GM21619 (cell line): ENCODE data around the gene COL6A3.
A peak's percentile ranks its signal among the peaks of the same experiment; 100 is the strongest.
"Not testable (repeated sequence)": the region's sequence is repeated elsewhere in the genome, so short reads cannot be mapped to it uniquely, and the experiment has no call there.

Experiments used
- ATAC-seq: cut with Tn5 transposase; IDR thresholded peaks from one replicate; pipeline ENCODE4 v1.9.1; 2021; ENCODE audit not compliant: unreplicated experiment

Gene COL6A3

DNA sequence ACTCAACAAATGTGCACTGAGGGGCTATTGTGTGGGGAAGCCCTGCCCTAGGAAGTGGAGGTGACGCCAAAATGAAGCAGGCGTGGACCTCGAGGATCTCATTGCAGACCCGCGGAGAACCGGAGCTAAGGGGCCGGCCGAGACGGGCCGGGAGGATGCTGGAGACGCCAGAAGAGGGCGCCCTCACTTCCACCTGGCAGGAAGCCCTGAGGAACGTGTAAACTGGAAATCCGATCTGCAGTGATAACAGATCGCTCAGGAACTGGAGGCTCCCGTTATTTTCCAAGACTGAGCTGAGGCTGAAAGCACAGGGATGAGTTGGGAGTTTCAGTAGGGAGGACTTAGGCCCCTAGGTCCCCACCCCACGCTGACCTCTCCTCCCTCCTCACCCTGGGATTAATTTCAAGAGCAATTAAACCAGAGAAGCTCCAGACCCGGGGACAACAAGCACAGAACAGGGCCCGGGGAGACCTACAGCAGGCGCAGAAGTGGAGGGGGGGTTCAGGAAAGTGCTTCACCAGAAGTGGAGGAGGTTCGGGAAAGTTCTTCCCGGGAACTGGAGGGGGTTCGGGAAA, 7.7 kb upstream of the COL6A3 start:
- ATAC-seq, result peak; percentile 78

DNA sequence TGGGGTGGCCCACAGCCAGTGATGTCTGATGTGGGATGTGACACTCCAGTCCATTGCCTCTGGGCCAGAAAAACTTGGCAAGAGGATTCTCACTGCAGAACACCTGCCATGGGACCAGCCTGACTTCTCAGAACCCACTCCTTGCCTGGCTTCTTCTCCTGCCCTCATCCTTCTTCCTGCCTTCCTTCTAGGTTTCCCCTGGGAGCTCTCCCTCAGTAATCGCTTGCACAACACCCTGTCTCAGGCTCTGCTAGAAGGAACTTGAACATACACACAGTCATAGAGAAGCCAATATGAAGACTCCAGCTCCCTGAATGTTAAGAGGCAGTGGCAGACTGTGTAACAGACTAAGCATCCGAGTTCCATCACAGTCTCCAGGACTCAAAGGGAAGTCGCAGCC, 4.3 kb upstream of the COL6A3 start:
- ATAC-seq, result no peak

DNA sequence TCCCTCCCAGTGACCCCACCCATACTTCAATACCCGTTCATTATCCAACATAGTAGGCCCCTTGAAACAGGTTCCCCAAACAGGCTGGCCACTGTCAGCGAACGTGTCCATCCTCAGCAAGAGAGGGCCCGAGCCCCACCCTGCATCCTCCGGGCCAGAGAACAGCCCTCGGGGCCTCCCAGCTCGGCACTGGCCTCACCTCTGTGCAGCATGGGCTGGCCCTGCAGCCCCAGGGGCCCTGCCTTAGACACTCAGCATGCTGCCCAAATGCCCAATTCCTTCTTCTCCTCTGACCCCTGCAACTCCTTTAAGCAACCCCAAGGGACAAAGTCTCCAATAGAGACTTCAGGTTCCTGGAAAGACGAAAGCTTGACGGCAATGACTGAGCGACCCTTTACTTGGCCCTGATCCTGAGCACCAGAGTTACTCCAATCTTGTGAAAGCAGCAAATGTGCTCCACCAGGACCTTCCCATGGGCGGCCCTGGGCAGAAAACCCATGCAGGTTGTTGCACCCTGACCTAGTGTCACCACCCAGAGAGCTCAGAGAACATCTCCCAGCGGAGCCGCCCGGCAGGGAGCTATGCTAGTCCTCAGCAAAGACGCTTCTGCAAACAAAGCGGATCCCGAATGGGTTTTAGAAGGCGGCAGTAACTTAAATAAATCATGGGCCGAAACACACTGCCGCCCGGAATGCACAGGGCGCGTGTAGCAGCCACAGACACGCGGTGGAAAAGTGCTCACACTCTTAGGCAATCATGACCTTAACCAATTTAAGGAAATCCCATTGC, 782 bp downstream of the COL6A3 start:
- no peak for ATAC-seq

DNA sequence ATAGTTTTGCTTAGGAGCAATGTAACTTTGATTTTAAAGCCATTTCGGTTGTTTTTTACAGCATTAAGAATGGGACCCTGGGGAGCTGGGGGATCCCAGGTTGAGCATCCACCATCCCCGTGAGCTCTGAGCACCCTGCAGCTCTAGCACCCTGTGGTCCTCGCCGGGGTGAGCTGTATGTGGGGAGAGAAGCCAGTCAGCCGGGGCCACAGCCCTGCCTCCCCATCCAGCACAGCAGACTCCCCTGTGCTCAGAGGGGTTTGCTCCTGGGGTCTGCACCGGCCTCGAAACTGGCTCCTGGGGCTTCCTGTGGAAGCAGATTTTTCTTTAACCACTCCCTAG, 1.3 kb downstream of the COL6A3 start:
- no peak for ATAC-seq

DNA sequence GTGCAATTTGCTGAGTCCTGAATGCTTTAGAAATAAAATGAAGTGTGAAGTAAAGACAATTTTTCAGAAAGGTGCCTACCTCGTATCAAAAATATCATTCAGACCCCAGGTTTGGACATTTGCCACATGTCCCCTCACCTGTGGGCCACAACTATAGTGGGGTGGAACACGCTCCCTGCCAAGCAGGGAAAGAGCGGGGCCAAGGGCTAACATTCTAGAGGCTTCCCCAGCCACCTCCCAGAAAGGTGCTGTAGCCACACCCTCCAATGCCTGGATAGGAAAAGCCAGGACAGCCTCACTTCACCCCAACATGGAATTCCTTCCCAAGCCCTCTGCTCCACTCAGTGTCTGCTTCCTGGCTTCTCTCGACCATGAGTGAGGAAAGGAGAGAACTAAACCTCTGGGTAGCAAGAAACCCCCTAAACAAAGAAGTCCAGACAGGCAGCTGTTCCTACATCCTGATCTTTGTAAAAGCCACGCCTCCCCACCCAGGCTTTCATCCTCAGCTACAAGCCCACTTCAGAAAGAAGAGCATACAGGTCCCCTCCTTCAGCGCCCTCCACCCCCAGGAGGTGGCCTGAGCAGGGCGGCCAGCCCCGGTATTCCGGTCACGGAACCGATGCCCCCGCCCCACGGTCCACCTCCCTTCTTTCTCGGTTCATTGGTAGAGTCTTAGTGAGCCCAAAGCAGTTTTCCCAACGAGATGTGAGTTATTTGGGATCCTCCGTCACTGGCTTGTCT, 2.1 kb downstream of the COL6A3 start:
- ATAC-seq, result no peak

DNA sequence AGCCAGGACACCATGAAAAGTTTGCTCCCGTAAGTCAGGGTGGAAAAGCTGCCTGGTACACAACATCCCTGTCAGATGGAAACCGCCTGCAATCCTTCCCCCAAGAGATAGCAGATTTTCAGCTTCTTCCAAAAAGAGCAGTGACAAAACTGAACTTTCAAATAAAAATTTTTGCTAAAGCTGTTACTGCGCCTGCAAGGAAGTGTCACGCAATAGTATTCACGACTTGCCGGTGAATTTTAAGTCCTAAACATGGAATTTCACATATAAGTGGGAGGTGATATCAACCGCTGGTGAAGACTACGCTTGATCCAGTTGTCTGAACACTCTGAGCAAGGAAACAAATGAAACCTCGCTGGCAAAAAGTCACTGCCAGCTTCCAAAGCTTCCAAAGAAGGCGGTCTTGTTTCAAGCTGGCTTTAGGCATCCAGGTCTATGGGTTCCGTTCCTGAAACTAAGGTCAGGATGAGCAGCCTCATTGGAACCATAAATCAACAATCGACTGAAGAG, 2.8 kb downstream of the COL6A3 start:
- no peak for ATAC-seq

DNA sequence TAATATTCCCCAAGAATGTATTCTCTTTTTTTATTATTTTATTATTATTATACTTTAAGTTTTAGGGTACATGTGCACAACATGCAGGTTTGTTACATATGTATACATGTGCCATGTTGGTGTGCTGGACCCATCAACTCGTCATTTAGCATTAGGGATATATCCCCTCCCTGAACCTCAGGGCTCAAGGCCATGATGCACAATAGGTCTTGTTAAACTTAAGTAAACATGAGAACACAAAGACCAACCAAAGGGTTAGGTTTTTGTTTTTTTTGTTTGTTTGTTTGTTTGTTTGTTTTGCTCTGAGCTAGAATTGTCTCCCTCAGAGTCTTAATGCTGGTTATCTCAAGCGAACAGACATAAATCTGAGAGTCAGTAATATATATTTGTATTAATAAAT, 4.7 kb downstream of the COL6A3 start:
- not testable (repeated sequence) for ATAC-seq

DNA sequence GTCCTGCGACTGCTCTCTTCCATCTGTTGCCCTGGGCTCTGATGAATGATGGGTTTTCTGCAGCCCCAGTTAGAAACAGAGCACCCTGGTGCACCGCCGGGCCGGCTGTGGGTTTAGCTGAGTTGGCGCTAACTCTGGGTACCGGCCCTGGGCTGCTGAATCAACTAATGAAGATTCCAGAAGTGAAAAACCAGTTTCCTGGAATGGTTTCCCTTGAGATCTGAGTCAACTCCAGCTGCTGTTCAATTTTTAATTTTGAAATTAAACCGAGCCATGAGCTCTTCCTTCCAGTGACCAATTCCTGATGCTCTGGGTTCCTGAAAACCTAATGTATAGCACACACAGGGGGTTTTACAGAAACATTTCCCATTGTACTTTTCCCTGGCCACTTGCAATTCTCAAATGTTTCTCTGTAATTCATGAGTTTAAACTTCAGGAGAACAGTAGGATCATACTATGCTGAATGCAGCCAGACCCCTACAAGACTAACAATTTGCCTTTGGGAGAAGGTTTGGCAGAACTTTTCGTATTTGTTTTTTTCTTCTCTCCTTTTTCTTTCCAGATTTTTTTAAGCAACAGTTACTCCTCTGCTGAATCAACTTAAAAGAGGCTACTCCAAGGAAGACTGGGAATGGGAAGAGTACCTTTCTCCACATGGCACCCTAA, 5.5 kb downstream of the COL6A3 start:
- ATAC-seq, result no peak

DNA sequence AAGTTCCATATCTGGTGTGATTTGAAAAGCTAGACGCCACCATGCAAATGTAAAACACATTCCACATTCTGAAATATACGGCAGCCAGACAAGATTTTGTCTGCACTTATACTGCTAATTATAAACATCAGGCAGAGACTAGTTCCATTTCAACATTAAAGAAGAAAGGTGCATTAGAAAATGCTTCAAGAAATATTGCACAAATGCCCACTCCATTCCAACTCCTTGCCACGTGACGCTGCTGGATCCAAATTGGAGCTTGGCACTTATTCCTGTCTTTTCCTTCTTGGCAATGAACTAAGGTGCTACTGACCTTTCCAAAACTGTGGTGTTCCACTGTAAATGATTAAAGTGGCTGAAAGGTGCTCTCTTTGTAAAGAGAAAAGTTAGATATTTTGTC, 6.3 kb downstream of the COL6A3 start:
- ATAC-seq, result no peak

DNA sequence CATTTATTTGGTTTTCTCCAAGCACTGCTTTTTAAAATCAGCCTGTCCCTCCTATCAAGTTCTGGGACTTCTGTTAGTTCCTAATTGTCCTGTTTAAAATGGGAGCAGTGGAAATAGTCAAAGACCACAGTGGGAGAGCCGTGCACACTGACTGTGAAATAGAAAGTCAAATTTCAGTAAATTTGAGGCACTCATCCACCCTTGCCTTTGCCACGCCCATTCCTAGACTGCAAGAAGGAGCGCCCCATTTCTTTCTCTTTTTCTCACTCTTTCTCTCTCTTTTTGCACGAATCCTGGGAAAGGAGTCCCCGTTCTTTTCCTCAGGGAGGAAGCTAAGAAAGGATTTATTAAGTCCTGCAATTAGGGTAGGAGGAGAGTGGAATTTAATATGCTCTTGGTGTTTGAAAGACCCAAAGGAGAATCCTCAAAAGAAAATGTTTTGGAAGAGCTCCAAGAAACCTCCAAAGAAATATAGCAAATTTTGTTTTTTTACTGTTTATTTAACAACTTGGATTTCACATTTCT, 7.5 kb downstream of the COL6A3 start:
- ATAC-seq, result no peak

DNA sequence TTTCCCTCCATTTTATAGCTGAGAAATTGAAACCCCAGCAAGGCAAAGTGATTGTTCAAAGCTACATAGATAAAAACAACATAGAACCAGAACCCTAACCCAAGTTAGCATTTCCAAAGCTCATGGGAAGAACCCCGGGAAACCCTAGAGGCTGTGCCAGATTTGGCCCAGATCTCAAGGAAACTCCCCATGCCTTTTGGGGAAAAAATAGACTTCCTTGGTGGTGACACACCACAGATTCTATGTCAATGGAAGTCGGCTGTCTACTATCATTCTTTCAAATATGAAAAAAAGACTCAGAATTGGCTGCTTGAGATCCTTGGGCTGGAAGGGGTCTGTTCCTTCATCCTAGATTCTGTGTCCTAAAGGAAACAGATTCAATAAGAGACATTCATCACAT, 8.4 kb downstream of the COL6A3 start:
- ATAC-seq, result no peak

DNA sequence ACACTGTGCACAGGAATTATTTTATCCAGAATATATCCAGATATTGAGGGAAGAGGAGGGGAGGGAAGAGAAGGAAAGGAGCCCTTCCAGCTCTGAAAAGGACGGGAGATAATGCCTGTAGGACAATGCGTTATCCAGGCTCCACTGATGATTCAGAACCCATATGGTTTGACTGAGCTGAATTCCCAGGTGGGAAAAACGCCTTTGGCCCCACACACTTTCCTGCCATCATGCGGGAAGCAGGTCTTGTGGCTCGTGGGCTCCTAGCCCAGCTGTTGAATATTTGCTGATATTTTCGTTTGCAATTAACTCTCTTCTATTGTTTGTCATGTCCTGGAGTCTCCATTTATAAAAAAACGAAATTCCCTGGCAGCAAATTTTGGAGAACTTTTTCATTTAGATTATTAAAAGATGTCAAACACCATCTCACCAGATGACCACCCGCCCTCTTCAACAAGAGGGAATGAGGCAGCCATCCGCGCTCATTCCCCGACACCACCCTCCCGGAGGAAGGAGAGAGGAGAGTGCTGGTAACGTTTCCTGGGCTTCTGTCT, 8.9 kb downstream of the COL6A3 start:
- no peak for ATAC-seq

DNA sequence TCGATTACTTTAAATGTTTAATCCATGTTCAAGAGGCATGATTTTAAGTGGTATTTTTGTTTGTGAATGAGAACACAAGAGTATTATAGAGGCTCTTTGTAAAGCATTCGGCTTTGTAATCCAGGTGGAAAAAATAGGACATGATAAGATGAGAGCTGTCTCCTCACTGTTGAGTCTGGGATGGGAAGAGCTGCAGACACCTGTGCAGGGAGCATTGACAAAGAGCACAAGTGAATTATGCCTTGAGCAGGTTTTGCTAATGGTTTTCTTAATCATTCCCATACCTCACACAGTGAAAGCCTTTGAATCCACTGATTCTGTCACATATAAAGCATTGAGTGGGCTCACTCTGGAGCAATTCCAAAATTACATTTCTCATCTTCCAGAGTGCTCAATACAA, 9.6 kb downstream of the COL6A3 start:
- ATAC-seq, result no peak

DNA sequence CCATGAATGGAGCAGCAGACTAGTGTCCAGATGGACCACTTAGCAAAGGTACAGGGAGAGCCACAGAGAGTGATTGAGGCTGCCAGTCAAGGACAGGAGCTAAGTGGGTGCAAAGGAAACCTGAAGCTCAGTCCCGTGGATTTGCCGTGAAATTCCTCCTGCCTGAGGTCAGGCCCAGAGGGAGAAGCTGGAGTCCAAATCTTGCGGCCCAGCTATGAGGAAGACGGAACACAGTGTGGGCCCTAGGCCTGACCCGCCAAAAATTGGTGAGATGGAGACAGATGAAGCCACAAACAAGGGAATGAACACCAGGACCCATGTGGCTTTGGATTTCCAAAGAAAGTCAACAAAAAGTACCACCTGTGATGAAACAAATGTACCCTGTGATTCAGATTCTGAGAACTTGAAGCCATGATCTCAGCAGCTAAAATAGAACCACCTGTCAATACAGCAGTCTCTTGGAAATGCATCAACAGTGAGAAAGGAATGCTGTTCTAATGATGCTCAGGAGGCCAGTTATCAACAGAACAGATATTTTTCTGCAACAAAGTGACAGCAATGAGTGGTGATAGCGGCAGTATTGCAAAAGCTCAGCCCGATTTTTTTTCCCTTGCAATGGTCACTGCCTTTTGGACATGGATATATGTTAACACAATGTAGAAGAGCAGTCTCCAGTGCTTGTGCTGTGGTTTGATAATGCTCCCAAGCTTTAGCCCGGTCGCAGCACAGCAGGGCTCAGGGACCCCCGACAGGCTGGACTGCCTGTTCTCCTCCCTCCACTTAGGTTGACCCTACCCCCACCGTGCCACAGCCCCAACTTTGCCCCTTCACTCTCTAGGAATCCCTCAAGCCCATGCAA, 10.7 kb downstream of the COL6A3 start:
- no peak for ATAC-seq

DNA sequence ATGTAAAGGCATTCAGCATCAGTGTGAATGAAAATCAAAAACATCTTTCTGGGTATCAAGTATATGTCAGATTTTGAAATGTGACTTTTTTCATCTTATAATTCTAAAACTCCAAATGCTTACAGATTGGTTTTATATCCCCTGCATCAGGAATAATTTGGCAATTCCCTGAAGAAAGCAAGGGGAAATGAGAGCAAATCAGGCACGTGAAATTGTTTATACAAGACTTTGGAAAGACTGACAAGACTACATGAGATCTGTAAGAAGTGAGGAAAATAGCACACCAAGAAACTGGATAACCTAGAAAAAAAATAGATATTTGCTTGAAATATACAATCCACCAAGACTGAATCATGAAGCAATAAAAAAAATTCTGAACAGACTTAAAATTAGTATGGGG, 13.8 kb downstream of the COL6A3 start:
- no peak for ATAC-seq

DNA sequence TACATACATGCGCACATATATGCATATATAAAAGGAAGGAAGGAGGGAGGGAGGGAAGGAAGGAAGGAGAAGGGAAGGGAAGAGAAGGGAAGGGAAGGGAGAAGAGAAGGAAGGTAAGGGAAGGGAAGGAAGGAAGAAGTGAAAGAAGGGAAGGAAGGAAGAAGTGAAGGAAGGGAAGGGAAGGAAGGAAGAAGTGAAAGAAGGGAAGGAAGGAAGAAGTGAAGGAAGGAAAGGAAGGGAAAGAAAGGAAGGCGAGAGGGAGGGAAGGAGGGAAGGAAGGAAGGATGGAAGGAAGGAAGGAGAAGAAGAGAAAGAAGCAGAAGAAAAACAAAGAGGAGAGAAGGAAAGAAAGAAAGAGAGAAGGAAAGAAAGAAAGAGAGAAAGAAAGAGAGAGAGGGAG, 16.9 kb downstream of the COL6A3 start:
- no peak for ATAC-seq

DNA sequence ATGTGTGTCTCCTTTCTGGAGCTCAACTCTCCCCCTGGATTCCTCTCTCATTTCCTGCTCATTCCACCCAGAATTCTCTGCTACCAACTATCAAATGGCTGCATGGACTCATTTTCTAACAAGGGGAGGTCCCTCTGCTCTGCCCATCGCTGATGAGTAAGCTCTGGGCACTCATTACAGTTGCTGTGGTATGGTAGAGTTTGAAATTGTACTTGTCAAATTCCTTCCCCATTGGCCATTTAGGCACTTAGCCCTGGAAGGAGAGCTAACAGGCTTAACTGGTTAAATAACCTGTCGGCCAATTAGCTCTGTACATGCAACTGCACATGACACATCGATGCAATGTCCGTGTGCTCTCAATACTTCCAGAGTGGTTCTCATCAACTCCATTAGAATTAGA, 20.4 kb downstream of the COL6A3 start:
- ATAC-seq, result no peak

DNA sequence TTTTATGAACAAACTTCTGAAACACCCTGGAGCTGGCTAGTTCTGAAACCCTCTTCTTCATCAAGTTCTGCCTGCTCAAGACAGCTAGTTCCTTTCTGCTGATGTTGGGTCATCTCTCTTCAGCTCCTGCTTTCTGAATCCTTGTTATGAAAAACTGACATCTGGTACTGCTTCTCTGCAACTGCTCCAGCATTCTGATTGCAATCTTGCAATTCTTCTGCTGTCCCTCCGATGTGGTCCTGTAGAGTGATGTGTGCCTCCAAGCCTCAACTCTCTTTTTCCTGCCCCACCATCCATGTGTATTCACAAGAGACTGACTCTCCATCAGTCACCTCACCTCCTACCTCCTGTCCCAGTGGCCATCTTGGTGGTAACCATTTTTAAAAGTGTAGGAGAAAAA, 21.8 kb downstream of the COL6A3 start:
- ATAC-seq, result no peak

DNA sequence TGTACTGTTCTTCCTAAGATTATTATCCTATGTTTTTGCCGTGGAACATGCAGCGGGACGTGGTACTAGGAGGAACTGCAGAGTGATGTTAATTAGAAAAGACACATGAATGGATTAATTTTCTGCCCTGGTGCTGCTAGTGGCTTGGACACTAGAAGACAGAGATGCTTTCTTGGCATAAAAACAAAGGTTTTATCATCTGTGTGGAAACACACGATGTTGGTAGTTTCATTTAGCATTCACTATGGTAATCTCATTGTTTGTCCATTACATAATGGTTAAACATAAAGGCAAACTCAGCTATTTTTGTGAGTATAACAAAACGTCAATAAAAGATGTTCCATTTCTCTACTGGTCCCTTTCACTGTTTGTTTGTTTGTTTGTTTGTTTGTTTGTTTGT, 22.8 kb downstream of the COL6A3 start:
- ATAC-seq, result no peak

DNA sequence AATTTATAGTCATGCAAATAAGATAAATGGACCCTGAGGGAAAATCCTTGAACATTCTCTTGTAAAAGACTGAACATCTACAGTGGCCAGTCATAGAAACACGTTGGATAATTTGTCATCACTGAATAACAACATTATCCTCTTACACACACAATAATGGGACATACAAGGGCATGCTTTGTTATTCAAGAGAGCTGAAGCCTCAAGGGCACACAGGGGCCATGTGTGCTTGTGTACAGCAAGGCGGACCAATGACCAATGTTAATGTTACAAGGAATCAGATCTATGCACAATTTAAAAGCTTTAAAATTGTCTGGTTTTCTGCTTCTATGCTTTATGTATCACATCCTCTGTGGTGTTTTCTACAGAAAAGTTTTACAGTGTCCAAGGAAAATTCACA, 23.7 kb downstream of the COL6A3 start:
- ATAC-seq, result no peak
